ENCODE measurements around the gene POP7. TPM values are rescaled to one million over a fixed set of nuclear protein-coding genes. Genes with fewer than 3 reads are reported as not detected.

The POP7 gene
- total RNA-seq, 1 experiment from 2014 or later: 28.2 TPM

GRCh38 chr7:100678291-100678984 lies 27.5 kb upstream of the POP7 start:
- peaks cover 76% of the 10 kb centered on the region for H3K36me3 Mint-ChIP-seq (ENCODE audit: insufficient read depth, unreplicated experiment)

GRCh38 chr7:100679129-100679926 lies 26.6 kb upstream of the POP7 start:
- Mint-ChIP-seq H3K9me3 (ENCODE audit: low read depth, unreplicated experiment) (no peaks in the 10 kb centered on the region), H3K36me3 (ENCODE audit: insufficient read depth, unreplicated experiment) (peaks cover 68% of the 10 kb centered on the region), H3K4me1 (ENCODE audit: low read depth, unreplicated experiment) (no peaks in the 10 kb centered on the region), H3K27ac (ENCODE audit: unreplicated experiment) (no peak overlapping the region), H3K4me3 (ENCODE audit: low read depth, unreplicated experiment) (no peak overlapping the region), H3K27me3 (ENCODE audit: unreplicated experiment) (no peaks in the 10 kb centered on the region)
- no peak for DNase-seq
- BruUV-seq (replicated peaks): no TSS peak
- no peak for TF ChIP-seq CTCF (IDR thresholded peaks at IDR 0.05; ENCODE audit: unreplicated experiment)
- CTCF ChIA-PET: interaction anchor here (0.7 kb wide), 1 partner anchor 154 kb away, joined by 4 read pairs; no protein-coding TSS in a partner anchor
- intact Hi-C loops (cut with micrococcal nuclease; ENCODE audit: unreplicated experiment): no loop called here

More at GRCh38 chr7:100678291-100678984, 27.5 kb upstream of the POP7 start:
- Mint-ChIP-seq H3K9me3 (ENCODE audit: low read depth, unreplicated experiment) (no peaks in the 10 kb centered on the region), H3K4me1 (ENCODE audit: low read depth, unreplicated experiment) (no peaks in the 10 kb centered on the region), H3K27ac (ENCODE audit: unreplicated experiment) (peak overlapping the region; percentile 50), H3K27me3 (ENCODE audit: unreplicated experiment) (no peaks in the 10 kb centered on the region), H3K4me3 (ENCODE audit: low read depth, unreplicated experiment) (no peak overlapping the region)
- BruUV-seq (replicated peaks): TSS peak; percentile 50
- DNase-seq: no peak
- TF ChIP-seq CTCF (IDR thresholded peaks at IDR 0.05; ENCODE audit: unreplicated experiment): no peak
- CTCF ChIA-PET: no interaction called here
- intact Hi-C loops (cut with micrococcal nuclease; ENCODE audit: unreplicated experiment): no loop called here

GRCh38 chr7:100679927-100680575 lies 25.9 kb upstream of the POP7 start:
- Mint-ChIP-seq H3K27me3 (ENCODE audit: unreplicated experiment) (no peaks in the 10 kb centered on the region), H3K9me3 (ENCODE audit: low read depth, unreplicated experiment) (no peaks in the 10 kb centered on the region), H3K4me1 (ENCODE audit: low read depth, unreplicated experiment) (no peaks in the 10 kb centered on the region), H3K36me3 (ENCODE audit: insufficient read depth, unreplicated experiment) (peaks cover 61% of the 10 kb centered on the region), H3K4me3 (ENCODE audit: low read depth, unreplicated experiment) (no peak overlapping the region), H3K27ac (ENCODE audit: unreplicated experiment) (peak overlapping the region; percentile 26)
- DNase-seq: no peak
- TF ChIP-seq CTCF (IDR thresholded peaks at IDR 0.05; ENCODE audit: unreplicated experiment): no peak
- CTCF ChIA-PET: interaction anchor here (0.7 to 1.1 kb wide), 2 partner anchors 11 to 153 kb away, joined by 4 to 5 read pairs; no protein-coding TSS in a partner anchor
- TSS peak; percentile 39 for BruUV-seq (replicated peaks)
- intact Hi-C loops (cut with micrococcal nuclease; ENCODE audit: unreplicated experiment): no loop called here

GRCh38 chr7:100680576-100681271 lies 25.2 kb upstream of the POP7 start:
- no peaks in the 10 kb centered on the region for H3K4me1 Mint-ChIP-seq (ENCODE audit: low read depth, unreplicated experiment)
- H3K27ac Mint-ChIP-seq (ENCODE audit: unreplicated experiment): no peak overlapping the region
- peaks cover 58% of the 10 kb centered on the region for H3K36me3 Mint-ChIP-seq (ENCODE audit: insufficient read depth, unreplicated experiment)
- no peaks in the 10 kb centered on the region for H3K27me3 Mint-ChIP-seq (ENCODE audit: unreplicated experiment)
- BruUV-seq (replicated peaks): no TSS peak
- no peak for TF ChIP-seq CTCF (IDR thresholded peaks at IDR 0.05; ENCODE audit: unreplicated experiment)
- intact Hi-C loops (cut with micrococcal nuclease; ENCODE audit: unreplicated experiment): no loop called here
- H3K4me3 Mint-ChIP-seq (ENCODE audit: low read depth, unreplicated experiment): no peak overlapping the region
- CTCF ChIA-PET: interaction anchor here (1.1 kb wide), 1 partner anchor 10 kb away, joined by 5 read pairs; no protein-coding TSS in a partner anchor
- no peaks in the 10 kb centered on the region for H3K9me3 Mint-ChIP-seq (ENCODE audit: low read depth, unreplicated experiment)
- no peak for DNase-seq
